Stimulated activated memory B cell treated with anti-CD40 and anti-IgM and Interleukin-4, amounts not matched to agents 10 μg/mL and 1 μg/mL and 100 μg/mL, for 72 hours (primary cell): ENCODE results near the gene TRIM46.

Source experiments
- ATAC-seq: fragments of 150-1000 bp; cut with Tn5 transposase; 2 replicates; pipeline ENCODE4 v1.10.0; 2021
- H3K27ac Mint-ChIP-seq: one replicate; pipeline ENCODE4 v1.8.0; 2022; ENCODE audit warnings: mild to moderate bottlenecking, mixed read lengths
- H3K27me3 Mint-ChIP-seq: one replicate; pipeline ENCODE4 v1.8.0; 2022; ENCODE audit warnings: mixed read lengths
- H3K36me3 Mint-ChIP-seq: one replicate; pipeline ENCODE4 v1.8.0; 2022; ENCODE audit warnings: mixed read lengths
- H3K4me1 Mint-ChIP-seq: one replicate; pipeline ENCODE4 v1.8.0; 2022; ENCODE audit warnings: mixed read lengths
- H3K4me3 Mint-ChIP-seq: one replicate; pipeline ENCODE4 v1.8.0; 2022; ENCODE audit warnings: mild to moderate bottlenecking, moderate library complexity, mixed read lengths
- H3K9me3 Mint-ChIP-seq: one replicate; pipeline ENCODE4 v1.8.0; 2022; ENCODE audit warnings: mixed read lengths

Gene TRIM46, protein sequence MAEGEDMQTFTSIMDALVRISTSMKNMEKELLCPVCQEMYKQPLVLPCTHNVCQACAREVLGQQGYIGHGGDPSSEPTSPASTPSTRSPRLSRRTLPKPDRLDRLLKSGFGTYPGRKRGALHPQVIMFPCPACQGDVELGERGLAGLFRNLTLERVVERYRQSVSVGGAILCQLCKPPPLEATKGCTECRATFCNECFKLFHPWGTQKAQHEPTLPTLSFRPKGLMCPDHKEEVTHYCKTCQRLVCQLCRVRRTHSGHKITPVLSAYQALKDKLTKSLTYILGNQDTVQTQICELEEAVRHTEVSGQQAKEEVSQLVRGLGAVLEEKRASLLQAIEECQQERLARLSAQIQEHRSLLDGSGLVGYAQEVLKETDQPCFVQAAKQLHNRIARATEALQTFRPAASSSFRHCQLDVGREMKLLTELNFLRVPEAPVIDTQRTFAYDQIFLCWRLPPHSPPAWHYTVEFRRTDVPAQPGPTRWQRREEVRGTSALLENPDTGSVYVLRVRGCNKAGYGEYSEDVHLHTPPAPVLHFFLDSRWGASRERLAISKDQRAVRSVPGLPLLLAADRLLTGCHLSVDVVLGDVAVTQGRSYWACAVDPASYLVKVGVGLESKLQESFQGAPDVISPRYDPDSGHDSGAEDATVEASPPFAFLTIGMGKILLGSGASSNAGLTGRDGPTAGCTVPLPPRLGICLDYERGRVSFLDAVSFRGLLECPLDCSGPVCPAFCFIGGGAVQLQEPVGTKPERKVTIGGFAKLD

DNA sequence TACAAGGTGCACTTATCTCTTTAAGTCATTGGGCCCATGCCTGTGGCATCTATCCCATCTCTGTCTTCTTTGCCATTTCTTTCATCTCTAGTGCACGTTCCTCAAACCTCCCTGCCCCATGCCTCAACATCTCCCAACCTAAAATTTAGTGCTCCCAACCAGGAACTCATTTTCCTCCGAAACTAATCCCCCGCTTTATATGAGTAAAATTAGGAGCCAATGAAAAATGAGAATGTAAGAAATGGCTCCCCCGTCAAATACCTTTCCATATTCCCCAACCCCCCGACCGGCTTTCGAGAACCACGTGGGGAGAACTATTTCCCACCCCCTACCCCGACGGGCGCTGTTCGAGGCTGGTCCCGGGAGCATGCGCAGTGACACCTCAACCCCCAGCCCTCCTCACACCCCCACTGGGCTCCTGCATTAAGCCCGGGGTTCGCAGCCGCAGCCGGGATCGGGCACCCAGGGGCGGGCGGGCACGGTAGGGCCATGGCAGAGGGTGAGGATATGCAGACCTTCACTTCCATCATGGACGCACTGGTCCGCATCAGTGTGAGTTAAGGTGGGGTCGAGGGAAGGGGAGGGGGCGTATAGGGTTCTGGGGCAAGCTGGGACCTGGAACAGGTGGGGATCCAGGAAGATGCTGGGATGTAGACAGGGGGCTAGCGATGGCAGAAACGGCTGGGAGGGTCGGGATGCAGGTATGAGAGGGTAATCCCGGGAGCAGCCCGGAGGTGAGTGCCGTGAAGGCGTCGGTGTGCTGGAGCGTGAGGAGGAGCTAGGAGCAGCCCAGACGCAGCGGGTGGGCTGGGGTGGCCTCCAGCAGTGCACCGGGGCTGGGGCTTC, at the start of gene TRIM46:
TSS of gene TRIM46 (plus strand) at position 372 of the 846 bp plus-strand sequence. CDS start at position 490, 118 bp downstream.
- Mint-ChIP-seq H3K4me1 (peaks cover 46% of the 10 kb centered on the region), H3K36me3 (peaks cover 18% of the 10 kb centered on the region), H3K27ac (peak within 1 kb of the TSS; percentile 96), H3K27me3 (no peaks in the 10 kb centered on the region), H3K4me3 (peak within 1 kb of the TSS; percentile 95), H3K9me3 (no peaks in the 10 kb centered on the region)
- peak; percentile 53 for ATAC-seq

DNA sequence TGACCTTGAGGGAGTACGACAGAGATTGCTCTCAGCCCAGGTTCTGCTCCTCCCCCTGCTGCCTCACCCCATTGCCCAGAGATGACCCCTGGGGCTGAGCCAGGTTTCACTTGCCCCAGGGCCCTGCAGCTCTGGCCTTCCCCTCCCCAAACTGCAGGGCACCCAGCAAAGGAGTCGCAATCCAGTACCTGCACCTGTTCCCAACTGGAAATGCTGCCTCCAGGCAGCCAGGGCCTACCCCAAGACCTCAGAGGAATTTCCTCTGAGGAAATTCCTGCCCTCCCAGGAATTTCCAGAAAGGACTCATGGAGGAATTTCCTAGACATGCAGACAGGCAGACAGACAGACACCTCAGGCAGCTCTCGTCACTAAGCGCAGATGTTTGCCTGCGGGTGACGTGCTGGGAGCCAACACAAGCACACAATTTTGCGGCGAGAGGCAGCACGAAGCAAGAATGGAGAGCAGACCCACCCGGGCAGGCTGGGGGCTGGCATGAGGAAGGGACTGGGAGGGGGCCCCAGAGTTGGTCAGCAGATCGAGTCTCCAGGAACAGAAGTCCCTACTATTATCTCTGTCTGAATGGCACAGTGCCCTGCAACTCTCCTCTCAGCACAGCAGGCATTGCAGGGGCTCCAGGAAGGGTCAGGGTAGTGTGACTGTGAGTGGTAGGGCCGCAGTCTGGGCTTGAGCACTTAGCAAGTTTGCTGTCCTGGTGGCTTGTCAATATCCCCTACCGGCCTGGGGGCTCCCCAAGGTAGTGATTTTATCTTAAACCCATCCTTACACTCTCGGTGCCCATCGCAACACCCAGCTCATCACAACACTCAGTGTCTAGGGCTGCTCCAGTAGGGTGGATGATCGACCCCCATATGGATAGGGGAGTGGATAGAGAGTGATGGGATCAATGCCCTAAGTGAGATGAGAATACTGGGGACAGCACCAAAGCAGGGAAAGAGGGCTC, 48.9 kb upstream of the TRIM46 start:
- Mint-ChIP-seq H3K4me3 (no peak overlapping the region), H3K9me3 (no peaks in the 10 kb centered on the region), H3K27me3 (peaks cover 68% of the 10 kb centered on the region), H3K4me1 (peaks cover 25% of the 10 kb centered on the region), H3K27ac (no peak overlapping the region), H3K36me3 (no peaks in the 10 kb centered on the region)
- no peak for ATAC-seq

DNA sequence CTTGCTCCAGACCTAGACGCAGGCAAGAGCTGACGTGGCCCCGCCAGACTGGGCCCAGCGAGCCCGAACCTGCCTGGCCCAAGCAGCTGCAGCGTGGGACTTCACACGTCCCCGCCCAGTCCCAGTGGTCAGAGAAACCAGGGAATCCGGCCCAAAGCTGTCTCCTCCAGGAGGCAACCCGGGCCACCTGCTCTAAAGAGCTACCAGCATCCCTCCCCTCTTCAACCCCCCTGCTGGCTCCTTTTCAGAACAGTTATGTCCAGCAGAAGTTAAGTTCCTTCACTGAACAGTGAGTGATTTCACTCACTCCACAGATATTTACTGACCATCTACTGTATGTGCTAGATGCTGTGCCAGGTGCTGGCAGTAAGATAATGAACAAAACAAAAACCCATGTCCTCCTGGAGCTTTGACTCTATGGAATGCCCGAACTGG, 48.1 kb upstream of the TRIM46 start:
- ATAC-seq: no peak
- Mint-ChIP-seq H3K9me3 (no peaks in the 10 kb centered on the region), H3K27me3 (peaks cover 76% of the 10 kb centered on the region), H3K4me3 (peak overlapping the region; percentile 36), H3K36me3 (no peaks in the 10 kb centered on the region), H3K4me1 (peaks cover 25% of the 10 kb centered on the region), H3K27ac (no peak overlapping the region)

DNA sequence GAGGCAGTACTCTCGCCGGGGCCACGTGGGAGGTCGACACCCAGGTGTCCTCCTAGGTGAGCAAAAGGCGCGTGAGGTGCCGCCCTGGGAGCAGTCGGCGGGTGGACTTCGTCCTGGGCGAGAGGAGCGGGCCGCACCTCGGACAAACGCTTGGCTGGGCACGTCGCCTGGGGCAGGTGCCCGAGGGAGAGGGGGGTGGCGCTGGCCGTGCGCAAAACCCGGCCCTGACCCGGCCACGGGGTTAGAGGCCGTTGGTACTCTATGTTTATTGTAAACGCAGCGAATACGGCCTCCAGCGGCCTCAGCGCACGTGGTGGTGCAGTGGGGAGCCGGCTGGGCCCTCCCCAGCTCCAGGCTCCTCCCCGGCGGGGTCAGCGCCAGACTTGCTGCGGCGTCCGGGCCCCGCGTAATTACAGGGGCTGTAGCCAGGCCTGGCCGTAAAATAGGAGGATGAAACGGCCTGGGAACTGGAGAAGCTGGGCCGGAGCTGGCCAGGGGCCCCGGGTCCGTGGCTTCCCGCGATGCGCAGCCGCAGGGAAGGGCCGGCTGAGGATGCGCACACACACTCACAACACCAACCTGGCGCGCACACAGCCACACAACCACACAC, 47.6 kb upstream of the TRIM46 start:
- Mint-ChIP-seq H3K27ac (no peak overlapping the region), H3K9me3 (no peaks in the 10 kb centered on the region), H3K4me3 (peak overlapping the region; percentile 36), H3K27me3 (peaks cover 78% of the 10 kb centered on the region), H3K4me1 (peaks cover 25% of the 10 kb centered on the region), H3K36me3 (no peaks in the 10 kb centered on the region)
- ATAC-seq: no peak

DNA sequence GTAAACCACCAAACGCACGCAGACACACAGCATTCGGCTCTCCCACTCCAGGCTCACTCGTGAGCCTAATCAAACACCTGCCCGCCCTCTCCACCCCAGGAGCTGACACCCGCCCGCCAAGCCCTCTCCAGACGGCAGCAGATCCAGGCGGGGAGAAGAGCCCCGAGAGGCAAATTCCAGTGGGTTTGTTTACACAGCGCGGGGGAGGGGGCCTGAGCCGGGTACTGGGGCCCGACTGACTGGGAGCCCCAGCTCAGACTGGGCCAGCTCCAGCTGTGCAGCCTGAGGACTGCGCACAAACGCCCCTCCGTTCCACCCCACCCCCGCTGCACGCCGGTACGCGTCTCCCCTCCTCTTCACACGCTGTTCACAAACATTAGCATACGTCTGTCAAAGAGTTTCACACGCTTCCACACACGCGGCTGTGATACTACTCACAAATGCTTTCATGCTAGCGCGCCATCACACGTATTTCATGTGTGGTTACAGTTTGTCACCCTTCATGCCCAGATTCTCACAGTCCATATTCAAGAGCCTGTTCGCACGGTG, 47.0 kb upstream of the TRIM46 start:
- Mint-ChIP-seq H3K4me1 (peaks cover 25% of the 10 kb centered on the region), H3K27me3 (peaks cover 73% of the 10 kb centered on the region), H3K9me3 (no peaks in the 10 kb centered on the region), H3K36me3 (no peaks in the 10 kb centered on the region), H3K27ac (peak overlapping the region; percentile 43), H3K4me3 (peak overlapping the region; percentile 80)
- peak; percentile 53 for ATAC-seq

DNA sequence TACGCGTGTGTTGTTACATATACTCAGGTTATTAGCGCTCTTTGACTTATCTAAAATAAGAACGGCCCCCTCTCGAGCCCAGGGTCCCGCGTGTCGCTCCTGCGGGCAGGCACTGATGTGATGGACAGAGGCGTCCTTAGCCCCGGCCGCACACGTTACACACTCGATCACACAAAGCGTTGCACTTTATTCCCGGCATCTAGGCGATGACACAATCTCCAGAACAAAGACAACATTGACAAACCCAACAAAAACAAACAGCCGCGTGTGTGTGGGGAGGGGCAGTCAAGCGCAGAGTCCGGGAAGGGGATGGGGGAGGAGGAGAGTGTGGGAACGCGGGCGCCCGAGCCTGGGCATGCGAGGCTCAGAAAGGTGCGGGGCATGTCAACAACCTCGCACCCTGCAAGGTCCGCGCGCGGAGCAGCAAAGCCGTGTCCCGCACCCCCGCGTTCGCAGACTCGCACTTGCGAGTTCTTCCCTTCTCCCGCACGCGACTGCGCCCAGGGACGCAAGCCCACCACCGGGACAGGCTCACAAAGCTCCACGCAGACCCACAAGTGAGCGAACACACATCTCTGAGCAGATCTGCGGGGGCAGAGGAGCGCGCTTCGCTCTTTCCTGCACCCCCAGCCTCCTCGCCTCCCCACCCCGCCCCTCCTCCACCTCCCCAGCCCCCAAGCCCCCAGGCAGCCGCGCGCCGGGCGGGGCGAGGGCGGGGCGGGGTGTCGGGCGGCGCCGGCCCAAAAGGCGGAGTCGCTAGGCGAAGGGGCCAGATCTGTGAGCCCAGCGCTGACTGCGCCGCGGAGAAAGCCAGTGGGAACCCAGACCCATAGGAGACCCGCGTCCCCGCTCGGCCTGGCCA, 46.3 kb upstream of the TRIM46 start, which contains the start of gene EFNA1:
TSS of gene EFNA1 (plus strand) at position 772 of the 862 bp plus-strand sequence. CDS start 102 bp downstream, outside the sequence.
- H3K4me1 Mint-ChIP-seq: peaks cover 25% of the 10 kb centered on the region
- H3K27ac Mint-ChIP-seq: peak within 1 kb of the TSS; percentile 43
- H3K9me3 Mint-ChIP-seq: no peaks in the 10 kb centered on the region
- peak; percentile 70 for ATAC-seq
- H3K27me3 Mint-ChIP-seq: peaks cover 71% of the 10 kb centered on the region
- peak within 1 kb of the TSS; percentile 80 for H3K4me3 Mint-ChIP-seq
- H3K36me3 Mint-ChIP-seq: no peaks in the 10 kb centered on the region

DNA sequence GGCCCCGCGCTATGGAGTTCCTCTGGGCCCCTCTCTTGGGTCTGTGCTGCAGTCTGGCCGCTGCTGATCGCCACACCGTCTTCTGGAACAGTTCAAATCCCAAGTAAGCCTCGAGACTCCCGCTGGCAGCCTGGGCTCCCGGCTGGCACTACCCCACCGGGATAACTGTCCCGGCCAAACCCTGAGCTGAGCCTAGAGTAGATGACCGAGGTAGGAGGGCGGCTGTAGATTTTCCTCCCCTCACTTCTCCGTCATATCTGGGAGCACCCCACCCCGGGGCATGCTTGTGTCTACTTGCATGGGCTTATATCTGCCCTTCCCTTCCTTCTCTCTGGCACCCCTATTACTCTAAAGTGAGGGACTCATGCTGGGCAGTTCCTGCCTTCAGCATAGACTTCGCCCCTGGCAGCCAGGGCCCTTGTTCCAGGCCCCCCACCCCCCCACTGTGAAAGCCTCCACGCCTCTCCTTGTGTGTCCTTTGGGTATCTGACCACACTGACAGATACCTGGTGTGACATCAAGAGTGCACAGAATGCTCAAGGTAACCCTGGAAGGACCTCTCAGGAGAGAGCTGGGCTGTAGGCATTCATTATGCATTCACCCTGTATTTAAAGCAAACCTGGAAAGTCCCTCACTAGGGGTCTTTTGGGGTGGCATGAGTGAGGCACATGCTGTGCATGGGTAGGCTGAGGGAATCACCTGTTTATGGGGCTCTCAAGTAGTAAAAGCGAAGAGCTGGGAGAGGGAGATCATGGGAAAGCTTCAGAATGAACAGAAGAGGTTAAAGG, 45.5 kb upstream of the TRIM46 start:
- ATAC-seq: no peak
- H3K9me3 Mint-ChIP-seq: no peaks in the 10 kb centered on the region

DNA sequence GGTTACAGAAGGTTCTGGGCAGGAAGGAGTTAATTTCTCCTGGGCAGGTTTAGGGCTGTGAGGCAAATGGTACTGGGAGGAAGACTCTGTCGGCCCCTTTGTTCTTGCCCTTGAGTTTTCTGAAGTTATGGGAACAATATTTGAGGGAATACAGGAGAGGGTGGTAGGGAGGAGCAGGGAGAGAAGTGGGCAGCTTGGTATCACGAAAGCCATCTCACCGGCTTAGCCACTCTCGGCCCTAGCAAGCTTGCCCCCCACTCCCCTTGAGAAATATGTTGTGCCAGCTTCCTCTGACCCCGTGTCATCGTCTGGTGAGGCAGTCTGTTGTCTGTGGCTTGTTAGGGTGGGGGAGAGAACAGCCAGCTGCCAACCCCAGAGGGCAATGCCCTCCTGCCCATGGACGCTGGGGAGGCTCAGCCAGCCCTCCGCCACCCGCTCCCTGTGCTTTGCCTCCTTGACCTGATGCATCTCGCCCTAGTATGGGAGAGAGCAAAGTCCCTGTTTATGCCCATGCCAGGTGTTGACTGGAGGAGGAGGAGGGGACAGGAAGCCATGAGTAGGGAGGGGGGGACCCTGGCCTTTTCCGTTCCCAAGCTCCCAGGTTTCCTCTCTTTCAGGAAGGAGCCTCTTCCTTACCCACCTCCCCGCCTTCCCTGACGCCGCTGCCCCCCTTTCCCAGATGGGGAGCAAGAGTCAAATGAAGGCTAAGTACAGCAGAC, 44.7 kb upstream of the TRIM46 start:
- no peaks in the 10 kb centered on the region for H3K36me3 Mint-ChIP-seq
- no peaks in the 10 kb centered on the region for H3K9me3 Mint-ChIP-seq
- peaks cover 25% of the 10 kb centered on the region for H3K4me1 Mint-ChIP-seq
- peaks cover 70% of the 10 kb centered on the region for H3K27me3 Mint-ChIP-seq
- ATAC-seq: no peak
- peak overlapping the region; percentile 43 for H3K27ac Mint-ChIP-seq
- H3K4me3 Mint-ChIP-seq: no peak overlapping the region

More for the DNA sequence above, 45.5 kb upstream of the TRIM46 start:
- H3K36me3 Mint-ChIP-seq: no peaks in the 10 kb centered on the region
- H3K27ac Mint-ChIP-seq: peak overlapping the region; percentile 43
- peak overlapping the region; percentile 57 for H3K4me3 Mint-ChIP-seq
- peaks cover 25% of the 10 kb centered on the region for H3K4me1 Mint-ChIP-seq
- H3K27me3 Mint-ChIP-seq: peaks cover 71% of the 10 kb centered on the region

DNA sequence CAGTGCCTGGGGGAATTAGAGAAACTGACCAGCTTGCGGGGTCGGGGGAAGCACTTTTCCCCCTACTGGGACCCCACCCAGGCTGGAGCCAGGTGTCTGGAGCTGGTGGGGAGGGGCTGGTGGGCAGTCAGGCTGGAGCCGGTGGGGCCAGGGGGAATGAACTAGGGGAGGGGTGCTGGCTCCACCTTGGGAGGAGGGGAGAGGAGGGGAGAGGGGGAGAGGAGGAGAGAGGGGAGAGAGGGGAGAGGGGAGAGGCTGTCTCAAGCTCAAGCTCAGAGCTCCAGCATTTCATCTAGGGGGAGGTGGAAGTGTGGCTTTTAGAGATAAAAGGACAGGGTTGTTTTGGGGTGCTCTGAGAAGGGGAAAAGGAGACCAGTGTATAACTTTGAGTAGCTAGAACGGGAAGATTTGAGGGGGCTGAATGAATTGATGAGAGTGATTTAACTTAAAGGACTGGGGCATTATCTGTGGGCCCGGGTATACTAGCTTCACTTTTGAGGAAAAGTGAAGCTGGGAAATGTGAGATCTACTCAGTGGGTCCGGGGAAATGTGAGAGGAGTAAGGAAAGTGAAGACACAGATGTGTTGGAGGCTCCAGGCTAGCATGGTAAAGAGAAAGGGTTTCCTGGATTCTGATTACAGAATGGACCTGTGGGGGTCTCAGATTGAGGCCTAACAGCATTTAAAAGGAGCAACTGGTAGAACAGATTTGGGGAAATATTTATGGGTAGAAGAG, 43.2 kb upstream of the TRIM46 start:
- H3K9me3 Mint-ChIP-seq: no peaks in the 10 kb centered on the region
- H3K36me3 Mint-ChIP-seq: no peaks in the 10 kb centered on the region
- H3K4me1 Mint-ChIP-seq: peaks cover 32% of the 10 kb centered on the region
- ATAC-seq: no peak
- no peak overlapping the region for H3K4me3 Mint-ChIP-seq
- no peak overlapping the region for H3K27ac Mint-ChIP-seq
- peaks cover 55% of the 10 kb centered on the region for H3K27me3 Mint-ChIP-seq

DNA sequence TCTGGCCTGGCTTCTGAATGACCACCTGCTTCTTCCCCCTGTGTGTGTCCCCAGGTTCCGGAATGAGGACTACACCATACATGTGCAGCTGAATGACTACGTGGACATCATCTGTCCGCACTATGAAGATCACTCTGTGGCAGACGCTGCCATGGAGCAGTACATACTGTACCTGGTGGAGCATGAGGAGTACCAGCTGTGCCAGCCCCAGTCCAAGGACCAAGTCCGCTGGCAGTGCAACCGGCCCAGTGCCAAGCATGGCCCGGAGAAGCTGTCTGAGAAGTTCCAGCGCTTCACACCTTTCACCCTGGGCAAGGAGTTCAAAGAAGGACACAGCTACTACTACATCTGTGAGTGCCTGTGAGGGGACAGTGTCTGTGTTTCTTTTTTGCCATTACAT, 42.4 kb upstream of the TRIM46 start:
- H3K27ac Mint-ChIP-seq: no peak overlapping the region
- H3K4me3 Mint-ChIP-seq: no peak overlapping the region
- ATAC-seq: no peak
- H3K4me1 Mint-ChIP-seq: peaks cover 32% of the 10 kb centered on the region
- H3K27me3 Mint-ChIP-seq: peaks cover 47% of the 10 kb centered on the region
- no peaks in the 10 kb centered on the region for H3K9me3 Mint-ChIP-seq
- no peaks in the 10 kb centered on the region for H3K36me3 Mint-ChIP-seq

DNA sequence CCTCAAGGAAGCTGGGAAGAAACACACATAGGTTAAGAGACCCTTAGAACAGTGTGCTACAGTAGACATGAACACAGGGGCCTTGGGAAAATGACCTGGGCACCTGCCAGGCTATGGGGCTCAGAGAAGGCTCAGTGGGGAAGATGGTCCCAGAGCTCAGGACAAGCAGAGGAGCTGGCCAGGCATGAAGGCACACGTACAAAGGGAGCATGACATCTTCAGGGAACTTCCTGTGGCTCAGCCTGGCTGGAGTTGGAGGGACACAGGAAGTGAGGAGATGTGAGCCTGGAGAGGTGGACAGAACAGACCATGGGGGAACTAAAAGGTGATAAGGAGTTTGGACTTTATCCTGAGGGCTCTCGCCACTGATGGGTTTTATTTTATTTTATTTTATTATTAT, 41.8 kb upstream of the TRIM46 start:
- ATAC-seq: no peak
- no peaks in the 10 kb centered on the region for H3K9me3 Mint-ChIP-seq
- peaks cover 41% of the 10 kb centered on the region for H3K27me3 Mint-ChIP-seq
- H3K36me3 Mint-ChIP-seq: no peaks in the 10 kb centered on the region
- H3K27ac Mint-ChIP-seq: no peak overlapping the region
- no peak overlapping the region for H3K4me3 Mint-ChIP-seq
- H3K4me1 Mint-ChIP-seq: peaks cover 31% of the 10 kb centered on the region
